ACC112 (cell line): ENCODE data around the gene PPP1R12B.
"Not testable (repeated sequence)": the region's sequence is repeated elsewhere in the genome, so short reads cannot be mapped to it uniquely, and the experiment has no call there.

ENCODE experiments used
- H2AFZ ChIP-seq: fragments of 200-600 bp; sonication (generic); one replicate; pipeline ENCODE4 v1.6.0; 2017; ENCODE audit warnings: antibody characterized with exemption, low read length; ENCODE audit not compliant: unreplicated experiment
- H3K27ac ChIP-seq: fragments of 200-600 bp; sonication (generic); 2 replicates; pipeline ENCODE4 v1.5.1; 2014; ENCODE audit warnings: low read depth, mild to moderate bottlenecking, antibody characterized with exemption, low read length, moderate library complexity
- H3K27me3 ChIP-seq: fragments of 200-600 bp; sonication (generic); 2 replicates; pipeline ENCODE4 v1.6.1; 2014; ENCODE audit warnings: mild to moderate bottlenecking, antibody characterized with exemption, low read length, moderate library complexity, mixed read lengths; ENCODE audit not compliant: insufficient read depth
- H3K36me3 ChIP-seq: fragments of 200-600 bp; sonication (generic); 2 replicates; pipeline ENCODE4 v1.6.1; 2016; ENCODE audit warnings: mild to moderate bottlenecking, antibody characterized with exemption, low read length, moderate library complexity, mixed read lengths; ENCODE audit not compliant: insufficient read depth
- H3K4me1 ChIP-seq: fragments of 200-600 bp; sonication (generic); one replicate; pipeline ENCODE4 v1.6.1; 2016; ENCODE audit warnings: low read length, mixed read lengths; ENCODE audit not compliant: insufficient read depth, unreplicated experiment, control insufficient read depth
- H3K4me3 ChIP-seq: fragments of 200-600 bp; sonication (generic); 2 replicates; pipeline ENCODE4 v1.5.1; 2014; ENCODE audit warnings: mild to moderate bottlenecking, low read depth, low read length
- H3K79me2 ChIP-seq: fragments of 200-600 bp; sonication (generic); one replicate; pipeline ENCODE4 v1.6.0; 2016; ENCODE audit warnings: low read length; ENCODE audit not compliant: control insufficient read depth, unreplicated experiment, insufficient read depth

PPP1R12B gene

DNA sequence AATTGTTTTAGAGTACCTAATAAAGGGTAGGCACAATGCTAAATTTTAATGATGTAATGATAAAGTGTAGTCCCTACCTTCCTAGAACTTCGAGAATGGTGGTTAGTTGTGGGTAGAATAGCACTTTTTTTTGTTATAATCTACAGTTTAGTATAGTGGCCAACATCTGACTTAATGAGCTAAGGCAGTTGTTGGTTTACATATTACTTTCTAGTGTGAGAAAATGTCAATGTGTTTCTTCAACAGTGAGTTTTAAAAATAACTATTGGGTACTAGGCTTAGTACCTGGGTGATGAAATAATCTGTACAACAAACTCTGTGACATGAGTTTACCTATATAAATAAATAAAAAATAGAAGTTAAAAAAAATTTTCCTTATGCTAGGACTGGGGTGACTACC lies 120.6 kb downstream of the PPP1R12B start:
- H3K27me3 ChIP-seq, H3K79me2 ChIP-seq, H2AFZ ChIP-seq, H3K4me1 ChIP-seq, H3K36me3 ChIP-seq, H3K27ac ChIP-seq, H3K4me3 ChIP-seq: not testable (repeated sequence)

DNA sequence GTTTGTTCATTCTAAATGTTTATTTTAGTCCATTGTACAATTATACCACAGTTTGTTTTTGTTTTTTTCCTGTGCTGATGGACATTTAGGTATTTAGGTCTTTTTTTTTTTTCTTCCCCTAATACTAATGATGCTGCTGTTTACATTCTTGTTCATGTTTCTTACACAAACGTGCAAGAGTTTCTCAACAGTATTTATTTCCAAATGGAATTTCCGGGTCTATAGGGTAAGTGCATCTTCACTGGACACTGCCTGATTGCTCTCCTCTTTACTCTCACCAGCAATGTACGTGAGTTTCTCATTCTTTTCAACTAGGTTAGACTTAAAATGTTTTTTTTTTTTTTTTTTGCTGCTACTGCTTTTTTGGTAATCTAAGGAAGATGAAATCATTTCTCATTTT lies 122.7 kb downstream of the PPP1R12B start:
- H3K79me2 ChIP-seq = no peaks in the 10 kb centered on the region
- H3K4me1 ChIP-seq = peaks cover 9% of the 10 kb centered on the region
- no peaks in the 10 kb centered on the region for H3K36me3 ChIP-seq

DNA sequence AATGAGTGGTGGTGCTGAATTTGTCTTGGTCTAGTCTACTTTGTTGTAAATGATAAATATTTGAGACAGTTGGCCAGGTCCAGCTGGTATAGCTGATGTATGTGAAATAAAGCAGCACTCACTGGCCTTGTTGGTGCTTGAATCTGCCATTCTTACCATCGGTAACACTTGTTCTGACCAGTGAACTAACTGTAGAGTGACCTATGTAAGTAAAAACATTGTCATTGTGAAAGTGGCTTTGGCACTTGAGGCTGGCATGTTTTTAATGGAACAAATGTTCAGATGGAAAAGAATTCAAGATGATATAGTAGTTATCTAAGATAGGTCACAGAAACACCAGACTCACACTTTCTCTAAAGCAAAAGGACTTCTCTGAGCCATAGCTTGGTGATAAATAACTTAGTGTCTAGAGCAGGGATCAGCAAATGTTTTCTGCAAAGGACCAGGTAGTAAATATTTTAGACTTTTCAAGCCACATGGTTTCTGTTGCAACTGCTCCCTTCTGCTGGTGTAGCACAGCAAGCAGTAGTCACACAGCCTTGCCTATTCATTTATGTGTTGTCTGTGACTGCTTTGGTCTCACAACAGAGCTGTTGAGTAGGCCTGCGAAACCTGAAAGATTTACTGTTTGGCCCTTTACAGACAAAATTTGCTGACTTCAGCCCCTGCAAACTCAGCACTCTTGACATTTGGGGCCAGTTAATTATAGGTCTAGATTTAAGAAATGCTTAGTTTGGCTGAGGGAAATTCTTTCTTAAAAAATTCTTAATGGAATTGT lies 124.0 kb downstream of the PPP1R12B start:
- not testable (repeated sequence) for H2AFZ ChIP-seq, H3K27me3 ChIP-seq, H3K4me1 ChIP-seq, H3K36me3 ChIP-seq, H3K27ac ChIP-seq, H3K79me2 ChIP-seq, H3K4me3 ChIP-seq

More for the DNA sequence above, 122.7 kb downstream of the PPP1R12B start:
- Histone ChIP-seq H3K27ac (no peak overlapping the region), H3K4me3 (no peak overlapping the region), H3K27me3 (no peaks in the 10 kb centered on the region), H2AFZ (no peak overlapping the region)

DNA sequence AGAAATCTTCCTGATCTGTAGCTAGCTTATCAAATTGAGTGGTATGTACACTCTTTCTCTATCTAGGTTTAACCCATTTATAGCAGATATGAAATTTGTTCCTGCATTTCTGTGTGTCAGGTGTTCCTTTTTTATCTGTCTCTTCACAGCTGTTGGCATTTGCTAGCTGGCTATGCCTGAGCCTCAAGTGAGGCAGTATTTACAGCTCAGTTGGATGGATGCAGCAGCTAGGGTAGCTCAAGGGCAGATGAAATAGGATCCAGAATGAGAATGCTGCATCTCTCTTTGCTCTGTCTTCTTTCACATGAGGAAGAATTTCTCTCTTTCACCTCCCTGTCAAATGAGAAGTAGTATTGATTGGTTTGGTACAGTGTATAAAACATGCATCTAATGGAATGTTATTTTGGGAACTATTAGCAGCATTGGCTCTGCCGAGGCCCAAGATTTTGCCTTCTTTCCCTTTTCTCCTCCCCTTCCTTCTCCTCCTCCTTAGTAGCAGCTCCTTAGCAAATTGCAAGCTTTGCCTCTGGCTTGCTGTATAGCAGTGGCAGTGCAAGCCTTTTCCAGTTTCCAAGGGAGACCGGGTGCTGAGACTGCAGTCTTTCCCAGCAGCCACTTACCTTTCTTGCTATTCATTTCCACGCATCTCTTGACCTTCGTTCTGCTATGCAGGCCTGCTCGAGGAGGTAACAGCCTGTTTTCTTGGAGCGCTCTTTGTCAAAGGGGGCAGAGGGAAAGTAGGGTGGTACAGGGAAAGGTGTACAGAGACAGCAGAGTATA lies 125.0 kb downstream of the PPP1R12B start:
- not testable (repeated sequence) for H3K36me3 ChIP-seq, H3K4me1 ChIP-seq, H3K27ac ChIP-seq, H3K27me3 ChIP-seq, H2AFZ ChIP-seq, H3K4me3 ChIP-seq, H3K79me2 ChIP-seq

DNA sequence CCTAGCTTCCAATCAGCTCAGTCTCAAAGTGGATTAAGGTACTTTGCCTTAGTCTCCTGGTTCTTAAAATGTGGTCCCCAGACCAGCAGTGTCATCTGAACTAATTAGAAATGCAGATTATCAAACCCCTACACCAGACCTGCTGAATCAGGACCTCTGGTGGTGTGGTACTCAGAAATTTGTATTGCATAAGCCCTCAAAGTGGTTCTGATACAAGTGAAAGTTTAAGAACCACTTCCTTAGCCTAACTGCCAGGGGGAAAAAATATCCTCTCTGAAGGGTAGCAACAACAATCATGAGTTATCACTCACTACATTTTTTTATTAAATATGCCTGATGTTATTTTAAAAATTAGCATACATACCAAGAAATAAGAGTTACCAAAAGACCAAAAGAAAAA lies 131.2 kb downstream of the PPP1R12B start:
- H2AFZ ChIP-seq, H3K4me3 ChIP-seq, H3K36me3 ChIP-seq, H3K79me2 ChIP-seq, H3K27me3 ChIP-seq, H3K27ac ChIP-seq: not testable (repeated sequence)
- peaks cover 18% of the 10 kb centered on the region for H3K4me1 ChIP-seq

DNA sequence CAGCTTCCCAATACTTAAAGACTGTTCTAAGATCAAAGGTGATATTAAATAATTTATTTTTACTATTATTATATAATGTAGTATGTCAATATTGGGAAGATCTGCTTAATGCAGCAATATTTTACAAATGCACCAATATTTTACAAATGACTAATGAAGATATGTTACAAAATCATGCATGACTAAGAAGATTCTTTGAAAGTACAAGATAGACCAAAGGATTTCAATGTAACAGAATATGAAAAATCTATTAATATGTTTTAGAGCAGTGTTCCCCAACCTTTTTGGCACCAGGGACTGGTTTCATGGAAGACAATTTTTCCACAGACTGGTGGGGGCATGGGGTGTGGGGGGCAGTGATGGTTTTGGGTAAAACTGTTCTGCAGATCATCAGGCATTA lies 132.1 kb downstream of the PPP1R12B start:
- H3K4me3 ChIP-seq, H2AFZ ChIP-seq, H3K27ac ChIP-seq, H3K36me3 ChIP-seq, H3K79me2 ChIP-seq, H3K27me3 ChIP-seq: not testable (repeated sequence)
- peaks cover 18% of the 10 kb centered on the region for H3K4me1 ChIP-seq

DNA sequence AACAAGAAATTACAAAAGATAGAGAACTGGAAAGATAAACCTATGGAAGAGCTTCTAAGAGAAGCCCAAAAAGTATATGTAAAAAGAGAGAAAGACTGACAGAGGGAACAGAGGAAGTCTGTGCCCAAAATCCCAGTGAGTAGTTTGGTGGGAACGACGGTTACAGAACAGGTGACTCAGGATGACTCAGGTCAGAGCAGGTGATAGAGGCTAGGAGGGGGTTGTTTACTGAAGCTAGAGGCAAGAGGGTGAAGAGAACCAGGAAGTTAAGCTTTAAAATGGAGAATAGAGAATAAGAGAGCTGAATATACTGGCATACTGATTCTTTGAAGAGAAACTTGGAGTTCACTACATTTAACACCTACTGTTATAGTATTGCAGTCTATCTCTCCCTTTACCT lies 134.9 kb downstream of the PPP1R12B start:
- H3K27me3 ChIP-seq, H2AFZ ChIP-seq, H3K4me3 ChIP-seq, H3K27ac ChIP-seq, H3K36me3 ChIP-seq, H3K79me2 ChIP-seq: not testable (repeated sequence)
- H3K4me1 ChIP-seq = peaks cover 18% of the 10 kb centered on the region

DNA sequence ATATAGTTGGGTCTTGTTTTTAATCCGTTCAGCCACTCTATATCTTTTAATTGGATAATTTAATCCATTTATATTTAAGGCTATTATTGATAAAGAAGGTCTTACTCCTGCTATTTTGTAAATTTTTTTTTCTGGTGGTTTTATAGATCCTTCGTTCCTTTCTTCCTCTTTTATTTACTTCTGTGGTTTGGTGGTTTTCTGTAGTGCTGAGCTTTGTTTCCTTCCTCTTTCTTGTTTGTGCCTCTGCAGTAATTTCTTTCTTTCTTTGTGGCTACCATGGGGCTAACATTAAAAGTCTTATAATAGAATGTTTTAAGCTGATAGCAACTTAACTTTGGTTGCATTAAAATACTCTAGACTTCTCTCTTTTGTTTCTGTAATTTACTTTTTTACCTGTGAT lies 135.5 kb downstream of the PPP1R12B start:
- peaks cover 20% of the 10 kb centered on the region for H3K4me1 ChIP-seq
- H3K79me2 ChIP-seq, H3K27me3 ChIP-seq, H3K36me3 ChIP-seq, H2AFZ ChIP-seq, H3K4me3 ChIP-seq, H3K27ac ChIP-seq: not testable (repeated sequence)

DNA sequence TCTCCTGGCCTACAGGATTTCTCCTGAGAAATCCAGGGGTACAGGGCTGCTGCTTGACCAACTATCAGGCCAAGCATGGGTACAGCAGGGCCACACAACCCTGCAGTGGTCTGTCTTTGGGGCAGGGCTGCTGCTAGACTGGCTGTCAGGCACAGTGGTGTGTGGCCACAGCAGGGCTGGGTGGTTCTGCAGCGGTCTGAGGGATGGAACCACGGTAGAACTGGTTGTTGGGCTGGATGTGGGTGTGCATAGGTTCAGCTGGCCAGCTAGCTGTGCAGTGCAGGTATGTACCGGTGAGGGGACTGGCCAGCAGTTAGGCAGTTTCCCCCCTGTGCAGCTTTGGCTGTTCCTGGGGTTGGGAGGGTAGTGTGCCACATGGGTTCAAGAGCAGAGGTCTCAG lies 136.3 kb downstream of the PPP1R12B start:
- H3K36me3 ChIP-seq, H3K27me3 ChIP-seq, H3K4me3 ChIP-seq, H3K79me2 ChIP-seq, H3K27ac ChIP-seq, H2AFZ ChIP-seq: not testable (repeated sequence)
- H3K4me1 ChIP-seq = peaks cover 22% of the 10 kb centered on the region

DNA sequence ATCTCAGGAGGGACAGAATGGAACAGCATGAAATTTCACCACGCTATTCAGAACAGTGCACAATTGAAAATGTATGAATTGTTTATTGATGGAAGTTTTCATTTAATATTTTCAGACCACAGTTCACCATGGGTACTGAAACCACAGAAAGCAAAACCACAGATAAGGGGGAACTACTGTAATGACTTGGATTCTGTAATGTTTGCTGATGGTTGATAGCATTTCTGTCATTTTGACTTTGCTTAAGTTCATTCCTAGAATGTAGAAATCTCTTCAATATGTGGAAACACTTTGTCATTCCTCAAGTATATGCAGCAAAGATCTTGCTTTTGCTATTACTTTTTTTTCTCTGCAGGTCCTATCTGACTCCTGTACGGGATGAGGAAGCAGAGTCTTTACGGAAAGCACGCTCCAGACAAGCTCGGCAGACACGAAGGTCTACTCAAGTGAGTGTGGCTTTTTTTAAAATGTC lies 139.7 kb downstream of the PPP1R12B start:
- not testable (repeated sequence) for H3K36me3 ChIP-seq, H2AFZ ChIP-seq, H3K79me2 ChIP-seq, H3K4me3 ChIP-seq, H3K27ac ChIP-seq, H3K27me3 ChIP-seq
- peaks cover 11% of the 10 kb centered on the region for H3K4me1 ChIP-seq

DNA sequence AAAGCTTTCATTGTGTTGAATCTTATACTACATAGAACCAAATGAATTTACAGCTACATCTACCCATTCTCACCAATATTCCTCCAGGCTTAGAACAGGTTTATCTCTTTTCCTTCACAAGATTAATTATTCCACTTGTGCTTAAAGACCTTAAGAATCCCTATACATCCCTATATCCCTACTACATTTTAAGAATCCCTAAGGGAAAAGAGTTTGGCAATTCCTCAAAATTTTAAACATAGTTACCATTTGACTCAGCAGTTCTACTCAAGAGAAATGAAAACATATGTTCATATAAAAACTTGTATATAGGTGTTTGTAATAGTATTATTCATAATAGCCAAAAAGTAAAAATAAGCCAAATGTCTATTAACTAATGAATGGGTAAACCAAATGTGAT lies 140.6 kb downstream of the PPP1R12B start:
- H3K79me2 ChIP-seq, H3K27me3 ChIP-seq, H2AFZ ChIP-seq, H3K27ac ChIP-seq, H3K36me3 ChIP-seq, H3K4me3 ChIP-seq: not testable (repeated sequence)
- peaks cover 11% of the 10 kb centered on the region for H3K4me1 ChIP-seq
